WTC11 (cell line): ENCODE results near the gene PNCK.

Experiments used
- CBFB ChIP-seq: sonication (generic); formaldehyde crosslinking; IDR thresholded peaks from 2 replicates; pipeline ENCODE4 v1.8.1; 2022; ENCODE audit warnings: mild to moderate bottlenecking, low read depth, missing genetic modification reagents
- GRHL2 ChIP-seq: fragments of 250-450 bp; sonication (Bioruptor Pico); IDR thresholded peaks from 2 replicates; pipeline ENCODE4 v1.8.0; 2022; ENCODE audit warnings: mild to moderate bottlenecking, moderate library complexity; ENCODE audit not compliant: insufficient replicate concordance, severe bottlenecking
- MXD4 ChIP-seq: fragments of 250-450 bp; sonication (Bioruptor Pico); IDR thresholded peaks from 2 replicates; pipeline ENCODE4 v1.8.0; 2021; ENCODE audit warnings: mild to moderate bottlenecking, moderate library complexity, borderline replicate concordance
- NR1H2 ChIP-seq: sonication (generic); formaldehyde crosslinking; IDR thresholded peaks from 2 replicates; pipeline ENCODE4 v1.9.0; 2021; ENCODE audit warnings: mild to moderate bottlenecking, moderate library complexity, missing genetic modification reagents
- NR2C2 ChIP-seq: sonication (generic); formaldehyde crosslinking; IDR thresholded peaks from 2 replicates; pipeline ENCODE4 v1.8.0; 2022; ENCODE audit warnings: mild to moderate bottlenecking, missing genetic modification reagents
- ZNF396 ChIP-seq: fragments of 250-450 bp; sonication (Bioruptor Pico); IDR thresholded peaks from 2 replicates; pipeline ENCODE4 v1.8.0; 2021; ENCODE audit warnings: mild to moderate bottlenecking, moderate library complexity, borderline replicate concordance
- TF ChIP-seq, protein P1 (sequence below): sonication (generic); formaldehyde crosslinking; IDR thresholded peaks from 2 replicates; pipeline ENCODE4 v1.8.0; 2022; ENCODE audit warnings: mild to moderate bottlenecking, missing genetic modification reagents
- TF ChIP-seq, protein P2 (sequence below): fragments of 200-600 bp; IDR thresholded peaks from 2 replicates; pipeline ENCODE4 v1.8.0; 2022; ENCODE audit warnings: antibody characterized with exemption
- TF ChIP-seq, protein P3 (sequence below): sonication (generic); formaldehyde crosslinking; IDR thresholded peaks from 2 replicates; pipeline ENCODE4 v1.8.1; 2023; ENCODE audit warnings: mild to moderate bottlenecking, missing genetic modification reagents, borderline replicate concordance

DNA sequence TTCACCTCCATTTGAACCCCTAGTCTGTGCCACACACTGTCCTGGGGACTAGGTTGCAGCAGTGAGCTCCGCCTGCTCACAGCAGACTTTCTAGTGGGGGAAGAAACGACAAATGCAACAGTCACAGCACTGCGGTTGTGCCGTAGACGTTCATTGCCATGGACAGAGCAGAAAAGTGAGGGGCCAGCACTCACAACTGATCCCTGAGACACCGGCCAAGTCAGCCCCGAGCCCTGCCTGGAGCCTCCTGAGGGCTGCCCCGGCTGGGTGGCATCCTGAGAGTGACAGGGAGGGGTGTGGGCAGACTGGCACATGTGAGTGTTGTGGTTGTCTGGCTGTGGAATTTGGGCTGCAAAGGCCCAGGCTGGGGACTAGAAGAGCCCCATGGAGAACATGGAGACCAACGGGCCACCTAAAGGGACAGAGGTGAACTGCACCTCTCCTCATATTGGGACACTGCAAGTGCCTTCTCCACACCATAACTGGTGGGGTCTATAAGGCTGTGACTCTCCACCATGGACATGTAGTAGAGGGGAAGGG, 22.0 kb downstream of the PNCK start:
- TF ChIP-seq, protein P1, sequence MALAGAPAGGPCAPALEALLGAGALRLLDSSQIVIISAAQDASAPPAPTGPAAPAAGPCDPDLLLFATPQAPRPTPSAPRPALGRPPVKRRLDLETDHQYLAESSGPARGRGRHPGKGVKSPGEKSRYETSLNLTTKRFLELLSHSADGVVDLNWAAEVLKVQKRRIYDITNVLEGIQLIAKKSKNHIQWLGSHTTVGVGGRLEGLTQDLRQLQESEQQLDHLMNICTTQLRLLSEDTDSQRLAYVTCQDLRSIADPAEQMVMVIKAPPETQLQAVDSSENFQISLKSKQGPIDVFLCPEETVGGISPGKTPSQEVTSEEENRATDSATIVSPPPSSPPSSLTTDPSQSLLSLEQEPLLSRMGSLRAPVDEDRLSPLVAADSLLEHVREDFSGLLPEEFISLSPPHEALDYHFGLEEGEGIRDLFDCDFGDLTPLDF (CRISPR knock-in tag) = no peak
- TF ChIP-seq, protein P2, sequence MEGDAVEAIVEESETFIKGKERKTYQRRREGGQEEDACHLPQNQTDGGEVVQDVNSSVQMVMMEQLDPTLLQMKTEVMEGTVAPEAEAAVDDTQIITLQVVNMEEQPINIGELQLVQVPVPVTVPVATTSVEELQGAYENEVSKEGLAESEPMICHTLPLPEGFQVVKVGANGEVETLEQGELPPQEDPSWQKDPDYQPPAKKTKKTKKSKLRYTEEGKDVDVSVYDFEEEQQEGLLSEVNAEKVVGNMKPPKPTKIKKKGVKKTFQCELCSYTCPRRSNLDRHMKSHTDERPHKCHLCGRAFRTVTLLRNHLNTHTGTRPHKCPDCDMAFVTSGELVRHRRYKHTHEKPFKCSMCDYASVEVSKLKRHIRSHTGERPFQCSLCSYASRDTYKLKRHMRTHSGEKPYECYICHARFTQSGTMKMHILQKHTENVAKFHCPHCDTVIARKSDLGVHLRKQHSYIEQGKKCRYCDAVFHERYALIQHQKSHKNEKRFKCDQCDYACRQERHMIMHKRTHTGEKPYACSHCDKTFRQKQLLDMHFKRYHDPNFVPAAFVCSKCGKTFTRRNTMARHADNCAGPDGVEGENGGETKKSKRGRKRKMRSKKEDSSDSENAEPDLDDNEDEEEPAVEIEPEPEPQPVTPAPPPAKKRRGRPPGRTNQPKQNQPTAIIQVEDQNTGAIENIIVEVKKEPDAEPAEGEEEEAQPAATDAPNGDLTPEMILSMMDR = no peak
- TF ChIP-seq MXD4 (CRISPR knock-in tag) (no peak), NR1H2 (no peak), ZNF396 (CRISPR knock-in tag) (no peak), CBFB (CRISPR knock-in tag) (no peak), NR2C2 (CRISPR knock-in tag) (no peak), GRHL2 (CRISPR knock-in tag) (no peak)
- TF ChIP-seq, protein P3, sequence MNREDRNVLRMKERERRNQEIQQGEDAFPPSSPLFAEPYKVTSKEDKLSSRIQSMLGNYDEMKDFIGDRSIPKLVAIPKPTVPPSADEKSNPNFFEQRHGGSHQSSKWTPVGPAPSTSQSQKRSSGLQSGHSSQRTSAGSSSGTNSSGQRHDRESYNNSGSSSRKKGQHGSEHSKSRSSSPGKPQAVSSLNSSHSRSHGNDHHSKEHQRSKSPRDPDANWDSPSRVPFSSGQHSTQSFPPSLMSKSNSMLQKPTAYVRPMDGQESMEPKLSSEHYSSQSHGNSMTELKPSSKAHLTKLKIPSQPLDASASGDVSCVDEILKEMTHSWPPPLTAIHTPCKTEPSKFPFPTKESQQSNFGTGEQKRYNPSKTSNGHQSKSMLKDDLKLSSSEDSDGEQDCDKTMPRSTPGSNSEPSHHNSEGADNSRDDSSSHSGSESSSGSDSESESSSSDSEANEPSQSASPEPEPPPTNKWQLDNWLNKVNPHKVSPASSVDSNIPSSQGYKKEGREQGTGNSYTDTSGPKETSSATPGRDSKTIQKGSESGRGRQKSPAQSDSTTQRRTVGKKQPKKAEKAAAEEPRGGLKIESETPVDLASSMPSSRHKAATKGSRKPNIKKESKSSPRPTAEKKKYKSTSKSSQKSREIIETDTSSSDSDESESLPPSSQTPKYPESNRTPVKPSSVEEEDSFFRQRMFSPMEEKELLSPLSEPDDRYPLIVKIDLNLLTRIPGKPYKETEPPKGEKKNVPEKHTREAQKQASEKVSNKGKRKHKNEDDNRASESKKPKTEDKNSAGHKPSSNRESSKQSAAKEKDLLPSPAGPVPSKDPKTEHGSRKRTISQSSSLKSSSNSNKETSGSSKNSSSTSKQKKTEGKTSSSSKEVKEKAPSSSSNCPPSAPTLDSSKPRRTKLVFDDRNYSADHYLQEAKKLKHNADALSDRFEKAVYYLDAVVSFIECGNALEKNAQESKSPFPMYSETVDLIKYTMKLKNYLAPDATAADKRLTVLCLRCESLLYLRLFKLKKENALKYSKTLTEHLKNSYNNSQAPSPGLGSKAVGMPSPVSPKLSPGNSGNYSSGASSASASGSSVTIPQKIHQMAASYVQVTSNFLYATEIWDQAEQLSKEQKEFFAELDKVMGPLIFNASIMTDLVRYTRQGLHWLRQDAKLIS (CRISPR knock-in tag) = no peak
